Activated CD8-positive, alpha-beta T cell treated with anti-CD3 and anti-CD28 coated beads for 36 hours (primary cell): ENCODE data around the gene GBP4. TPM values are rescaled to one million over a fixed set of nuclear protein-coding genes. Genes with fewer than 3 reads are reported as not detected.

Source experiments
- ATAC-seq: fragments of 200-7000 bp; cut with Tn5 transposase; one replicate; pipeline ENCODE4 v1.10.0; 2021; ENCODE audit warnings: mild to moderate bottlenecking, moderate library complexity
- CTCF ChIA-PET: fragments of 350-600 bp; sonication (Branson Sonifier 250); formaldehyde crosslinking; loops from one replicate; lab custom pipeline; 2021; ENCODE audit warnings: antibody characterized with exemption; lab: Charles Lee
- POLR2A ChIA-PET: fragments of 350-600 bp; sonication (Branson Sonifier 250); formaldehyde crosslinking; loops from one replicate; lab custom pipeline; 2021; ENCODE audit warnings: antibody characterized with exemption; lab: Charles Lee
- DNase-seq: peaks from one replicate; pipeline ENCODE4 v3.0.0-alpha.2; 2020
- H3K27ac Mint-ChIP-seq: one replicate; pipeline ENCODE4 v1.8.0; 2021; ENCODE audit warnings: mild to moderate bottlenecking, mixed read lengths
- H3K27me3 Mint-ChIP-seq: one replicate; pipeline ENCODE4 v1.8.0; 2021; ENCODE audit warnings: mixed read lengths
- H3K36me3 Mint-ChIP-seq: one replicate; pipeline ENCODE4 v1.8.0; 2021; ENCODE audit warnings: low read depth, mixed read lengths
- H3K4me1 Mint-ChIP-seq: one replicate; pipeline ENCODE4 v1.8.0; 2021; ENCODE audit warnings: low read depth, mixed read lengths
- H3K4me3 Mint-ChIP-seq: one replicate; pipeline ENCODE4 v1.8.0; 2021; ENCODE audit warnings: mild to moderate bottlenecking, moderate library complexity, mixed read lengths
- H3K9me3 Mint-ChIP-seq: one replicate; pipeline ENCODE4 v1.8.0; 2021; ENCODE audit warnings: mixed read lengths
- CTCF ChIP-seq: fragments of 200-600 bp; IDR thresholded peaks from one replicate; pipeline ENCODE4 v1.8.0; 2022; ENCODE audit warnings: antibody characterized with exemption, mild to moderate bottlenecking
- intact Hi-C: fragments of 100-400 bp; cut with micrococcal nuclease; formaldehyde crosslinking; loops from one replicate; pipeline ENCODE4 v1.10.0; 2022
- total RNA-seq, 2 experiments: library from RNA; stranded (reverse); gene quantifications; one replicate each; pipeline ENCODE4 v1.2.3, GENCODE V29; 2021

GBP4 gene
- total RNA-seq, 2 experiments from 2014 or later, result 34.2 to 38.3 TPM

GRCh38 chr1:89149229-89149628, 49.5 kb downstream of the GBP4 start:
- ChIA-PET POLR2A (interaction anchor here (0.9 kb wide), 1 partner anchor 22 kb away, joined by 5 read pairs; no protein-coding TSS in a partner anchor), CTCF (interaction anchor here (1.1 to 1.6 kb wide), 2 partner anchors 32 to 307 kb away, joined by 3 to 4 read pairs; no protein-coding TSS in a partner anchor)
- ATAC-seq, result no peak
- Mint-ChIP-seq H3K36me3 (no peaks in the 10 kb centered on the region), H3K4me3 (no peak overlapping the region), H3K4me1 (peaks cover 6% of the 10 kb centered on the region), H3K27ac (no peak overlapping the region), H3K27me3 (no peaks in the 10 kb centered on the region), H3K9me3 (no peaks in the 10 kb centered on the region)
- no peak for TF ChIP-seq CTCF
- DNase-seq, result no peak
- intact Hi-C loops, result no loop called here

- Mint-ChIP-seq H3K36me3 (no peaks in the 10 kb centered on the region), H3K9me3 (no peaks in the 10 kb centered on the region), H3K4me1 (peaks cover 6% of the 10 kb centered on the region), H3K27ac (no peak overlapping the region), H3K4me3 (no peak overlapping the region), H3K27me3 (no peaks in the 10 kb centered on the region)
- ChIA-PET CTCF (interaction anchor here (1.0 to 1.6 kb wide), 4 partner anchors 163 to 308 kb away, joined by 3 to 4 read pairs (median 4); no protein-coding TSS in a partner anchor), POLR2A (interaction anchor here (0.7 kb wide), 1 partner anchor 21 kb away, joined by 3 read pairs; no protein-coding TSS in a partner anchor)
- intact Hi-C loops, result no loop called here
- ATAC-seq (no peak), DNase-seq (no peak)
- TF ChIP-seq CTCF, result no peak
These were observed 50.8 kb downstream of the GBP4 start for GRCh38 chr1:89147678-89148658.

GRCh38 chr1:89146721-89147120, 52.0 kb downstream of the GBP4 start:
- no peaks in the 10 kb centered on the region for H3K36me3 Mint-ChIP-seq
- no peak overlapping the region for H3K4me3 Mint-ChIP-seq
- TF ChIP-seq CTCF, result no peak
- H3K27me3 Mint-ChIP-seq, result no peaks in the 10 kb centered on the region
- intact Hi-C loops, result no loop called here
- ATAC-seq, result no peak
- no peak overlapping the region for H3K27ac Mint-ChIP-seq
- H3K9me3 Mint-ChIP-seq, result no peaks in the 10 kb centered on the region
- POLR2A ChIA-PET, result no interaction called here
- CTCF ChIA-PET, result interaction anchor here (0.6 to 1.2 kb wide), 3 partner anchors 9 to 212 kb away, joined by 3 read pairs; no protein-coding TSS in a partner anchor
- peaks cover 6% of the 10 kb centered on the region for H3K4me1 Mint-ChIP-seq
- no peak for DNase-seq

- Mint-ChIP-seq H3K4me3 (no peak overlapping the region), H3K27ac (no peak overlapping the region), H3K9me3 (peaks cover 2% of the 10 kb centered on the region), H3K4me1 (peaks cover 13% of the 10 kb centered on the region), H3K36me3 (no peaks in the 10 kb centered on the region), H3K27me3 (no peaks in the 10 kb centered on the region)
- CTCF ChIA-PET, result no interaction called here
- ATAC-seq, result no peak
- TF ChIP-seq CTCF, result no peak
- intact Hi-C loops, result no loop called here
- no peak for DNase-seq
- POLR2A ChIA-PET, result no interaction called here
These were observed 55.3 kb downstream of the GBP4 start for GRCh38 chr1:89143484-89143883.

GRCh38 chr1:89142160-89142559, 56.6 kb downstream of the GBP4 start:
- H3K9me3 Mint-ChIP-seq, result peaks cover 10% of the 10 kb centered on the region
- H3K27me3 Mint-ChIP-seq, result no peaks in the 10 kb centered on the region
- ATAC-seq, result no peak
- ChIA-PET POLR2A (no interaction called here), CTCF (no interaction called here)
- H3K36me3 Mint-ChIP-seq, result peaks cover 2% of the 10 kb centered on the region
- peaks cover 13% of the 10 kb centered on the region for H3K4me1 Mint-ChIP-seq
- intact Hi-C loops, result no loop called here
- H3K27ac Mint-ChIP-seq, result no peak overlapping the region
- no peak overlapping the region for H3K4me3 Mint-ChIP-seq
- TF ChIP-seq CTCF, result no peak
- no peak for DNase-seq
